Keratinocyte (primary cell): Measurements from ENCODE around the gene ABHD18. TPM values are rescaled to one million over a fixed set of nuclear protein-coding genes. Genes with fewer than 3 reads are reported as not detected.

Source experiments
- DNase-seq: peaks from one replicate; pipeline ENCODE4 v3.0.0-alpha.2; 2011; ENCODE audit warnings: low read depth, missing footprints, low spot score
- FAIRE-seq: peaks from 2 replicates; lab custom pipeline; 2011; peaks lifted over from hg19 to GRCh38; lab: Jason Lieb, UNC
- H2AFZ ChIP-seq: 2 replicates; pipeline ENCODE4 v1.6.0; 2012; ENCODE audit warnings: low read length, control low read depth, inconsistent platforms; ENCODE audit not compliant: control insufficient read depth
- H3K27ac ChIP-seq: 2 replicates; pipeline ENCODE4 v1.5.1; 2011; ENCODE audit warnings: low read length; ENCODE audit not compliant: control insufficient read depth, insufficient read depth
- H3K27me3 ChIP-seq: 3 replicates; pipeline ENCODE4 v1.6.0; 2011; ENCODE audit warnings: low read length; ENCODE audit not compliant: control insufficient read depth, insufficient read depth; ENCODE audit errors: extremely low read depth
- H3K36me3 ChIP-seq, 2 experiments: 2 replicates in 1 of 2; 3 replicates in 1 of 2; pipeline ENCODE4 v1.5.1; 2011; ENCODE audit warnings: low read length in 2 of 2, mild to moderate bottlenecking in 1 of 2; ENCODE audit not compliant: control insufficient read depth in 2 of 2, insufficient read depth in 2 of 2; ENCODE audit errors: extremely low read depth in 1 of 2
- H3K4me1 ChIP-seq: 3 replicates; pipeline ENCODE4 v1.5.1; 2011; ENCODE audit warnings: low read length; ENCODE audit not compliant: control insufficient read depth, insufficient read depth; ENCODE audit errors: extremely low read depth
- H3K4me2 ChIP-seq: 3 replicates; pipeline ENCODE4 v1.6.0; 2011; ENCODE audit warnings: low read depth, low read length; ENCODE audit not compliant: control insufficient read depth, insufficient read depth; ENCODE audit errors: extremely low read depth
- H3K4me3 ChIP-seq, 3 experiments: fragments of 200-600 bp in 1 of 3; sonication (generic) in 1 of 3; 2 replicates in 2 of 3; 3 replicates in 1 of 3; pipeline ENCODE4 v1.5.1; 2011 to 2016; ENCODE audit warnings: low read length in 3 of 3, mild to moderate bottlenecking in 3 of 3, control low read depth in 2 of 3, inconsistent platforms in 1 of 3, low read depth in 1 of 3, mixed read lengths in 1 of 3, mixed run types in 1 of 3, moderate library complexity in 1 of 3; ENCODE audit not compliant: control insufficient read depth in 2 of 3, insufficient read depth in 2 of 3; ENCODE audit errors: extremely low read depth in 1 of 3
- H3K79me2 ChIP-seq: 2 replicates; pipeline ENCODE4 v1.6.0; 2012; ENCODE audit warnings: low read length; ENCODE audit not compliant: control insufficient read depth, insufficient read depth
- H3K9ac ChIP-seq: 3 replicates; pipeline ENCODE4 v1.6.0; 2011; ENCODE audit warnings: low read length; ENCODE audit not compliant: control insufficient read depth, insufficient read depth; ENCODE audit errors: extremely low read depth
- H3K9me1 ChIP-seq: 3 replicates; pipeline ENCODE4 v1.6.0; 2011; ENCODE audit warnings: low read length; ENCODE audit not compliant: control insufficient read depth, insufficient read depth; ENCODE audit errors: extremely low read depth
- H3K9me3 ChIP-seq: 2 replicates; pipeline ENCODE4 v1.5.1; 2012; ENCODE audit warnings: low read depth, low read length; ENCODE audit not compliant: control insufficient read depth
- H4K20me1 ChIP-seq: 3 replicates; pipeline ENCODE4 v1.6.0; 2011; ENCODE audit warnings: low read length; ENCODE audit not compliant: control insufficient read depth, insufficient read depth; ENCODE audit errors: extremely low read depth
- CTCF ChIP-seq, 3 experiments: IDR thresholded peaks in 1 of 3; conservative IDR thresholded peaks in 1 of 3; optimal IDR thresholded peaks in 1 of 3; 2 replicates in 2 of 3; 3 replicates in 1 of 3; pipeline versions ENCODE3 to v1.5.1; 2011; ENCODE audit warnings: low read length in 3 of 3, mild to moderate bottlenecking in 3 of 3, moderate library complexity in 2 of 3, control low read depth in 1 of 3, inconsistent platforms in 1 of 3; ENCODE audit not compliant: insufficient read depth in 2 of 3; ENCODE audit errors: extremely low read depth in 1 of 3
- EZH2 ChIP-seq: IDR thresholded peaks from one replicate; pipeline ENCODE4 v1.6.1; 2012; ENCODE audit warnings: inconsistent platforms, mild to moderate bottlenecking, low read length, moderate library complexity
- dilution Hi-C: fragments of 300-500 bp; cut with MboI; formaldehyde crosslinking; loops from one replicate; pipeline ENCODE4 v1.7.0; 2020; ENCODE audit warnings: low sequenced_read_pairs; ENCODE audit not compliant: extremely low pct_ligation_motif_present
- polyA plus RNA-seq, 5 experiments: library from polyadenylated mRNA; depleted of rRNA in 3 of 5; stranded (reverse) in 3 of 5; stranded (forward) in 1 of 5; unstranded in 1 of 5; fragments of >200 nt; gene quantifications; 1 replicate in 1 of 5; 2 replicates in 3 of 5; 3 replicates in 1 of 5; pipeline versions ENCODE4 v1.2.1 to v1.2.3, GENCODE V29; 2011 to 2012; ENCODE audit warnings: missing spikeins in 2 of 5, low read depth in 1 of 5, low replicate concordance in 1 of 5

The ABHD18 gene
- polyA plus RNA-seq, 1 donor (not counting 4 experiments of a cell fraction or from before 2014, with no cell fraction given) = 4.6 TPM

DNA sequence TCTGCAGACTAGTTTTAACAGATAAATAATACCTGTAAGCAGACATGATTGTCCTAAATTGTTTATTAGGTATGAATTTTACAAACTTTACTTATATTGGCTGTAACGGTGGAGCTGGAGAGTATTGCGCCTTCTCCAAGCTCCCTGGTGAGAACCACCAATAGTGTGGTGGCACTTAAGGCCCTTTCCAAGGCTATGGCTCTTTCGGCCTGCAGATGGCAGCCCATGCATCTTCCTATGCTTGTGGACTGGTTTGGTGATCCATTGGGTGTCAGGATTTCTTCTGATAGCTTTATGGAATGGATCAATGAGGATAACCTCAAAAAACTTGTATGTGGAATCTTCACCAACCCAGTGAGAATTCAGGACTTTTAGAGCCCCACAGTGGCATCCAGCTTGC is 103.7 kb downstream of the ABHD18 start:
- Histone ChIP-seq H3K9ac (no peak overlapping the region), H3K4me1 (no peaks in the 10 kb centered on the region), H3K36me3 (no peaks in the 10 kb centered on the region), H3K27me3 (no peaks in the 10 kb centered on the region), H3K4me3 (no peak overlapping the region), H3K4me2 (no peak overlapping the region), H3K79me2 (peaks cover 50% of the 10 kb centered on the region), H2AFZ (no peak overlapping the region), H4K20me1 (peaks cover 2% of the 10 kb centered on the region), H3K9me3 (no peaks in the 10 kb centered on the region), H3K9me1 (no peaks in the 10 kb centered on the region), H3K27ac (no peak overlapping the region)
- peak; percentile 39 to 57 (median 41) for TF ChIP-seq CTCF (optimal IDR thresholded peaks at IDR 0.05 in 1 of 3, IDR thresholded peaks at IDR 0.05 in 1 of 3, conservative IDR thresholded peaks at IDR 0.05 in 1 of 3; ENCODE audit: extremely low read depth in 1 of 3, insufficient read depth in 2 of 3, low read length in 3 of 3)
- no peak for TF ChIP-seq EZH2
- dilution Hi-C loops = no loop called here
- DNase-seq (no peak), FAIRE-seq (no peak)

GRCh38 chr4:128076464-128076863 is 111.3 kb downstream of the ABHD18 start:
- Histone ChIP-seq H3K36me3 (peaks cover 0 to 3% of the 10 kb centered on the region in 2 experiments), H3K27me3 (no peaks in the 10 kb centered on the region), H3K79me2 (peaks cover 9% of the 10 kb centered on the region), H3K9me1 (no peaks in the 10 kb centered on the region), H3K4me2 (no peak overlapping the region), H3K9ac (no peak overlapping the region), H3K4me1 (no peaks in the 10 kb centered on the region), H3K9me3 (no peaks in the 10 kb centered on the region), H3K27ac (no peak overlapping the region), H2AFZ (no peak overlapping the region), H4K20me1 (no peaks in the 10 kb centered on the region), H3K4me3 (no peak overlapping the region)
- dilution Hi-C loops = no loop called here
- no peak for FAIRE-seq
- no peak for DNase-seq
- TF ChIP-seq CTCF (optimal IDR thresholded peaks at IDR 0.05 in 1 of 3, IDR thresholded peaks at IDR 0.05 in 1 of 3, conservative IDR thresholded peaks at IDR 0.05 in 1 of 3; ENCODE audit: extremely low read depth in 1 of 3, insufficient read depth in 2 of 3, low read length in 3 of 3) (no peak), EZH2 (no peak)

Other genes with a start within 250 kb of the ABHD18 start
- 0.06 TPM in 1 of 3 replicates, not detected in the others for gene SLC25A31, start 235.0 kb upstream of the ABHD18 start, polyA plus RNA-seq
- 14.3 to 25.4 TPM (median 18.2 TPM) in 3 replicates for gene HSPA4L, start 183.1 kb upstream of the ABHD18 start, polyA plus RNA-seq
- 5.7 to 21.4 TPM (median 9.9 TPM) in 3 replicates for gene PLK4, start 84.5 kb upstream of the ABHD18 start, polyA plus RNA-seq
- 14.1 to 19.0 TPM (median 15.6 TPM) in 3 replicates for gene MFSD8, start 233 bp upstream of the ABHD18 start, polyA plus RNA-seq
- gene LARP1B, start 95.9 kb downstream of the ABHD18 start, polyA plus RNA-seq = 8.7 to 18.3 TPM (median 10.6 TPM) in 3 replicates